Measurements from ENCODE around the gene XRCC4. TPM values are rescaled to one million over a fixed set of nuclear protein-coding genes. Genes with fewer than 3 reads are reported as not detected.

XRCC4 gene
- total RNA-seq, 1 experiment from 2014 or later, result 17.3 TPM

DNA sequence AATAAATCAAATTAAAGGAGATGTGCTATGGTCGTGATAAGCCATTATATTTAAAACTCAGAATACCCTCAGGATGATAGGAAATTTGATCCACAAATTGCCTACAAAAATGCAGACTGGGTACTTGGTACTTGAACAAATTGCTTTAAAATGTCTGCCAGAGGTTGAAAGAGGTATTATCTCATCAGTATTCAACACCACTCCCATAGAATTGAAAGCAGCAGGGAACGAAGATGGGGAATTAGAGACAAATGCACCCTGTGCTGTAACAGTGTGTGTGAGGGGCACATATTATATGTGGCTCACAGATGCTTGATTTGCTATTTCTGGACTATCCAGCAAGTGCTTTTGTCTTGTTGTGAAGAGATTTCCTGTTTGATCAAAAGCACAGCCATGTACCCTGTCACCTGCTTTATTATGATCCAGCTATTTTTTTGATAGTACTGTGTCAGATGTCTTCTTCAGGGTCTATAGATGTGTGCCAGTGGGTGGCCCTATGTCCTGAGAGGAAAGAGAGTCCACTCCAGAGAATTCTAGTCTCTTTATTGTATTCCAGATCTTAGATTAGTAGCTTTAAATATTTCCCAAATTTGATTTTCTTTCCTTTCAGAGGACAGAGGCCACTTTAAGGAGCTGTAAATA is 120.1 kb downstream of the XRCC4 start:
- Histone ChIP-seq H3K9me3 (no peaks in the 10 kb centered on the region), H3K27me3 (no peaks in the 10 kb centered on the region), H3K36me3 (no peaks in the 10 kb centered on the region), H3K4me3 (no peak overlapping the region)
- no peak for DNase-seq

GRCh38 chr5:83199126-83199525 is 121.8 kb downstream of the XRCC4 start:
- H3K27me3 ChIP-seq, result no peaks in the 10 kb centered on the region
- H3K9me3 ChIP-seq, result no peaks in the 10 kb centered on the region
- no peaks in the 10 kb centered on the region for H3K36me3 ChIP-seq
- DNase-seq, result no peak
- H3K4me3 ChIP-seq, result no peak overlapping the region

DNA sequence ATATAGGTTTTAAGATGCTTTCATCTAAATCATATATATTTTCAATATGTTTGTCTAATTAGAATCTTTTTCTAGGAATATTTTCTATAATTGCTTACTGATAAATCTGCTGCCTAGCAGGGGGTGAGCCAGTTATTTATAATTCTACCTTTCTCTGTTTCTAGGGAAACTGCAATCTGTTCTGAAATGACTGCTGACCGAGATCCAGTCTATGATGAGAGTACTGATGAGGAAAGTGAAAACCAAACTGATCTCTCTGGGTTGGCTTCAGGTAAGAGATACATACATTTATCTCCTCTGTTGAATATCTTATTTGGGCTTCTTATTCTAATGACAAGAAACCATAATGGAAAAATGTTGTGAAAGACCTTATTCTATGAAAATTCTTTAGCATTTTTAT is 127.3 kb downstream of the XRCC4 start:
- H3K9me3 ChIP-seq, result no peaks in the 10 kb centered on the region
- no peak overlapping the region for H3K4me3 ChIP-seq
- no peaks in the 10 kb centered on the region for H3K27me3 ChIP-seq

GRCh38 chr5:83209963-83210362 is 132.6 kb downstream of the XRCC4 start:
- Histone ChIP-seq H3K9me3 (no peaks in the 10 kb centered on the region), H3K27me3 (no peaks in the 10 kb centered on the region), H3K4me3 (no peak overlapping the region), H3K36me3 (no peaks in the 10 kb centered on the region; the same call in 1 of the 2 replicates)
- DNase-seq, result no peak

More for the DNA sequence above, 127.3 kb downstream of the XRCC4 start:
- H3K36me3 ChIP-seq, result no peaks in the 10 kb centered on the region; the same call in 1 of the 2 replicates
- DNase-seq, result no peak

DNA sequence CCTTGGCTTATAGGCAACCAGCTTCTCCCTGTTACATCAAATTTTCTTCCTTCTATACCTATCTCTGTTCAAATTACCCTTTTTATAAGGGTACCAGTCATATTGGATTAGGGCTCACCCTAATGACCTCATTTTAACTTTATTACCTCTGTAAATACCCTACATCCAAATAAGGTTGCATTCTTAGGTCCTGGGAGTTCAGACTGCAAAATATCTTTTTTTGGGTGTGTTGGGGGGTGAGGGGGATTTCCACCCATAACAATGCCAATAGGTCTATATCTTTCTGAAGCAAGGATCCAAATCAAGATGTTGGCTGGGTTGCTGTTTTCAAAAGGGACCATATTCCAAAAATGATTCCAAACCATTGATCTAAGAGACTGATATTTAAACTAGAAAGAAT is 141.7 kb downstream of the XRCC4 start:
- DNase-seq, result no peak
- Histone ChIP-seq H3K4me3 (no peak overlapping the region), H3K9me3 (no peaks in the 10 kb centered on the region), H3K36me3 (no peaks in the 10 kb centered on the region), H3K27me3 (no peaks in the 10 kb centered on the region)

- Histone ChIP-seq H3K9me3 (no peaks in the 10 kb centered on the region), H3K4me3 (no peak overlapping the region), H3K36me3 (no peaks in the 10 kb centered on the region), H3K27me3 (no peaks in the 10 kb centered on the region)
- DNase-seq, result no peak
These were observed 142.1 kb downstream of the XRCC4 start for GRCh38 chr5:83219495-83219894.

DNA sequence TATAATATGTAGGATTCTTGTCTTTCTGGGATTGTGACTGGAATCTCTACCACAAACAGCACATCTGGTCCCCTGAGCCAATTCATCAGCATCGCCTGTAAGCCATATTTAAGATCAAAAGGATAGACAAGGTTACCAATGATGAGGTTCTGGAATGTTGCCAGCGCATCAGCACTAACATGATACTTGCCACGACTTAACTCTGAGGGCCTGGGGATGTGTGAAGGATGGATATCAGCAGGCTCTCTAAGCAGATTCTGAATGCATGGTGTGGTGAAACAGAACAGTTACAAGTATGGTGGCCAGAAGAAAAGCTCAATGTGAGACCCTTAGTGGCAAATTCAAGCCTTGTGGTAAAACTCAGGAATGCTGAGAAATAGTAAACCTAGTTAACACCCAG is 143.0 kb downstream of the XRCC4 start:
- Histone ChIP-seq H3K27me3 (no peaks in the 10 kb centered on the region), H3K9me3 (no peaks in the 10 kb centered on the region), H3K36me3 (no peaks in the 10 kb centered on the region), H3K4me3 (no peak overlapping the region)
- DNase-seq, result no peak

GRCh38 chr5:83222906-83223305 is 145.6 kb downstream of the XRCC4 start:
- Histone ChIP-seq H3K27me3 (no peaks in the 10 kb centered on the region), H3K9me3 (no peaks in the 10 kb centered on the region), H3K36me3 (no peaks in the 10 kb centered on the region), H3K4me3 (no peak overlapping the region)
- DNase-seq, result no peak

DNA sequence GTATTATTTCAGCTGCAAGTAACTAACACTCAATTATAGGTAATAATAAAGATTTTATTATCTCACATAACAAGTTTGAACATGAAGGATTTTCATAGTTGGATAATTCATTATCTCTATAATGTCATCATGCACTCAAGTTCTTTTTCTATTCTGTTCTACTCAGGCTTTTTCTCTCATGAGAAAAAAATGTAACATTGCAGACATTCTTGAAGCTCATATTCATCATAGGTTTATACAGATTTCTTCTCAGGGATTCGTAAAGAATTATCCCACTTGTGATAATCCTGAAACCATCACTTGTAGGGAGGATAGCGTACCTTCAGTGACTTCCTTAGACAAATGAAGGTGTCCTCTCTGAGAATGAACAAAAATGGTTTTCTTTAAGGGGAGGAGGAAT is 150.3 kb downstream of the XRCC4 start:
- no peak for DNase-seq
- no peaks in the 10 kb centered on the region for H3K36me3 ChIP-seq
- H3K4me3 ChIP-seq, result no peak overlapping the region

GRCh38 chr5:83230511-83230910 is 153.2 kb downstream of the XRCC4 start:
- Histone ChIP-seq H3K9me3 (no peaks in the 10 kb centered on the region), H3K36me3 (no peaks in the 10 kb centered on the region), H3K27me3 (no peaks in the 10 kb centered on the region), H3K4me3 (no peak overlapping the region)
- DNase-seq, result no peak

More for the DNA sequence above, 150.3 kb downstream of the XRCC4 start:
- Histone ChIP-seq H3K27me3 (no peaks in the 10 kb centered on the region), H3K9me3 (no peaks in the 10 kb centered on the region)

DNA sequence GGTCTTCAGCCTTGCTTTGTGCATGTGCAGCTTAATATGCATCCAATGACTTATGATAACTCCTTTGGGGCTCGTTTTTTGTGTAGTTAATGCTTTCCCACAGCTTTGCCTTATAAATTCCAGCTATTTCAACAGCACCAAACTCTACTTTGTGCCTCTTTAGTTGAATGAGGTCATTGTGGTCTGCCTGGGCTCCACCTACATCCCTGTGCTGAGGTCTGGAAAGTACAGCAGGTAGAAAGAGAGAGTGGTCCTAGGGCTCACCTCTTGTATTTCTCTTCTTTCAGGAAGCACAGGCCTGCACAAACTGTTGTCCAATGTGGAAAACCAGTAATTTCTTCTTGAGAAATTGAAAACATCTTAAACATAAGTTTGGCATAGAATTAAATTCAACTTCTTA is 167.2 kb downstream of the XRCC4 start:
- Histone ChIP-seq H3K27me3 (no peaks in the 10 kb centered on the region), H3K9me3 (no peaks in the 10 kb centered on the region), H3K36me3 (no peaks in the 10 kb centered on the region), H3K4me3 (no peak overlapping the region)
- DNase-seq, result no peak

DNA sequence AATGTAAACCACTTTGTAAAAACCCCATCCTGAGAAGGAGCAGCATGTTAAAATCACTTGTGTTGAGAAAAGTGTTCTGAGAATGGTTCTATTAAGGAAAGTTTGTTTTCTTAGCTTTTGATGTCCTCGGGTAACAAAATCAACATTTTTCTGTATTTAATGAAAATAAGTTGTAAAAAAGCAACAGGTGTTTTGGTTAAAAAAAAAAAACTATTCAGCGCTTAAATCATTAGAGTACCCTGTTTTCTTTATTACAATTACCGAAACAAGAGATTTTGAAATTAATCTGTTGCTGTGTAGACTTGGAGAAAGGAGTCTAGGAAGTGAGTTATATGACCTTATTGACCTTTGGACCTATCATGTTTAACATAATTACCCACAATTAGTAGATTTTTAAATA is 167.7 kb downstream of the XRCC4 start:
- Histone ChIP-seq H3K9me3 (no peaks in the 10 kb centered on the region), H3K27me3 (no peaks in the 10 kb centered on the region), H3K4me3 (no peak overlapping the region), H3K36me3 (no peaks in the 10 kb centered on the region)
- DNase-seq, result no peak

GRCh38 chr5:83246071-83246470 is 168.7 kb downstream of the XRCC4 start:
- no peak for DNase-seq
- no peaks in the 10 kb centered on the region for H3K9me3 ChIP-seq
- H3K36me3 ChIP-seq, result no peaks in the 10 kb centered on the region
- H3K27me3 ChIP-seq, result no peaks in the 10 kb centered on the region
- no peak overlapping the region for H3K4me3 ChIP-seq

GRCh38 chr5:83249156-83249555 is 171.8 kb downstream of the XRCC4 start:
- no peak for DNase-seq
- H3K27me3 ChIP-seq, result no peaks in the 10 kb centered on the region
- no peaks in the 10 kb centered on the region for H3K36me3 ChIP-seq
- H3K9me3 ChIP-seq, result no peaks in the 10 kb centered on the region
- H3K4me3 ChIP-seq, result no peak overlapping the region

DNA sequence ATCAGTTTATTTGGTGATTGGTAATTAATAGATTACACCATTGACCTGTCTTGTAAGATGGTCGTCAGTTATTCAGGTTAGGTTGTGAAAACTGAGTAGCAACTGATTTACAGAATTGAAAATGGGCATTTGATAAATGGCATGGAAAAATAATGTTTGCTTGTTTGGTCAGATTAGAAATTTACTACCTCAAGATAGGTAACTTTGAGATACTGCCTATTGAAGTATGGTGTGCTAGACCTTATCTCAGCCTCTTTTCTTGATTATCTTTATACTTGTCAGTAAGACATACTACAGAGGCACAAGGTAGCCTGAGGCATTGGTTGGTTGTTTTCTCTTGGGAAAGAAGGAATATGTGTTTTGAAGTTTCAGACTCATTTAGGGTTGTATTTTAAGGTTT is 174.5 kb downstream of the XRCC4 start:
- no peaks in the 10 kb centered on the region for H3K9me3 ChIP-seq
- no peak for DNase-seq
- no peaks in the 10 kb centered on the region for H3K27me3 ChIP-seq
- H3K4me3 ChIP-seq, result no peak overlapping the region
- no peaks in the 10 kb centered on the region for H3K36me3 ChIP-seq

DNA sequence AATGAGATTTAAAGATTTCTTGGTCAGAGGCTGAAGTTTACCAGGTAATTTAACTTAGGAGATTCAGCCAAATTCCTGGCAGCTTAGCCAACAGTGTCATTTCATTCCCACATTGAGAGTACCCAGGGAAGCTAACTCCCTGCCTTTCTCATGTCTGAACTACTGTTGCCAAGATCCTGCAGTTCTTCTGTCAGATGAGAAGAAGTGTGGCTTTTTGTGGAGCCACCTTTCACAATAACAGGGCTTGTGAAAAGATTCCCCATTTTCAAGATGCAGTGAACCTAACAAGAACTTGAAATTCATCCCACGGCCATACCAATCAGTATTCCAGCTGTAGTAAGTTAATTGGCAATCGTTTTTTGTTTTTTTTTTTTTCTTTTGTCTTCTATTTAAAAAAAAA is 176.4 kb downstream of the XRCC4 start:
- no peaks in the 10 kb centered on the region for H3K9me3 ChIP-seq
- H3K4me3 ChIP-seq, result no peak overlapping the region
- no peaks in the 10 kb centered on the region for H3K27me3 ChIP-seq
- peak; percentile 11 for DNase-seq
- H3K36me3 ChIP-seq, result no peaks in the 10 kb centered on the region

DNA sequence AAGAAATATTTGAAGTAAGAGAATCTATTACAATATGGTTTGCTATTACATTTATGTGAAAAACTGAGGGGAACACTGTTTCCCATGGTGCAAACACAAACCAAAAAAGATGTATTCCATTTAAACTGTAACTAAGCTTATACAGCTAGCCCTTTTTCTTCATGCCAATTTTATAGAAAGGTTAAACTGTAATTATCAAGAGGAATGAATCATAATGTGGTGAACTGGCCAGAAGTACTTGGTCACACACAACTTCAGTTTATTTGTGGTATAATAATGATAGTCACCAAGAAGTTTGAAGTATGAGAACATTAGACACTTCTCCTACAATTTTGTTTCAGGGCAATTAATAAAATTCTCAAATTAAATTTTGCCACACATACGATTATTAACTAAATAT is 177.9 kb downstream of the XRCC4 start:
- no peaks in the 10 kb centered on the region for H3K9me3 ChIP-seq
- DNase-seq, result no peak
- no peak overlapping the region for H3K4me3 ChIP-seq
- H3K27me3 ChIP-seq, result no peaks in the 10 kb centered on the region
- H3K36me3 ChIP-seq, result no peaks in the 10 kb centered on the region

GRCh38 chr5:83256091-83256780 is 178.9 kb downstream of the XRCC4 start:
- Histone ChIP-seq H3K9me3 (no peaks in the 10 kb centered on the region), H3K27me3 (no peaks in the 10 kb centered on the region), H3K4me3 (no peak overlapping the region), H3K36me3 (no peaks in the 10 kb centered on the region)
- no peak for DNase-seq
